HepG2 (cell line): Measurements from ENCODE around the gene GRK3. TPM values are rescaled to one million over a fixed set of nuclear protein-coding genes. Genes with fewer than 3 reads are reported as not detected.

Experiments used
- ATAC-seq: fragments of 200-7000 bp; cut with Tn5 transposase; 3 replicates; pipeline ENCODE4 v1.9.1; 2020; ENCODE audit warnings: mild to moderate bottlenecking, moderate library complexity
- BruUV-seq: library from RNA; stranded (reverse); fragments of 400-500 nt; replicated peaks from 2 replicates; lab custom pipeline; 2021; lab: Mats Ljungman, UMichigan
- CTCF ChIA-PET: fragments of 300-600 bp; formaldehyde crosslinking; extraction: SDS; loops from one replicate; lab custom pipeline; 2021; ENCODE audit warnings: low total read pairs, inconsistent platforms, low intra/inter-chr PET ratio; lab: Yijun Ruan, JAX
- POLR2A ChIA-PET: fragments of 350-600 bp; sonication (Branson Sonifier 250); formaldehyde crosslinking; loops from one replicate; lab custom pipeline; 2020; ENCODE audit warnings: antibody characterized with exemption, inconsistent platforms; lab: Yijun Ruan, JAX
- DNase-seq: peaks from one replicate; pipeline ENCODE4 v3.0.0-alpha.2; 2015; ENCODE audit warnings: low spot score
- FAIRE-seq: peaks from 3 replicates; lab custom pipeline; 2011; peaks lifted over from hg19 to GRCh38; lab: Jason Lieb, UNC
- H2AFZ ChIP-seq: one replicate; pipeline ENCODE4 v1.6.1; 2011; ENCODE audit warnings: low read length, inconsistent platforms
- H3K27ac ChIP-seq: fragments of 300-600 bp; 3 replicates; pipeline ENCODE4 v1.8.0; 2011; ENCODE audit warnings: mixed run types, mild to moderate bottlenecking, mixed read lengths, low read length, inconsistent platforms; ENCODE audit not compliant: insufficient read depth; ENCODE audit errors: extremely low read length
- H3K27me3 ChIP-seq, 2 experiments: fragments of 200-600 bp in 1 of 2; 2 replicates in 1 of 2; 3 replicates in 1 of 2; pipeline versions ENCODE4 v1.6.0 to v1.8.0; 2011; ENCODE audit warnings: low read length in 2 of 2, mild to moderate bottlenecking in 2 of 2, moderate library complexity in 2 of 2, inconsistent platforms in 1 of 2; ENCODE audit not compliant: insufficient read depth in 2 of 2, control insufficient read depth in 1 of 2
- H3K36me3 ChIP-seq, 2 experiments: fragments of 200-600 bp in 1 of 2; replicated peaks in 1 of 2; 2 replicates in 1 of 2; 3 replicates in 1 of 2; pipeline versions ENCODE4 v1.5.1 to v1.8.0; 2011; ENCODE audit warnings: low read length in 2 of 2, inconsistent platforms in 1 of 2; ENCODE audit not compliant: insufficient read depth in 2 of 2, control insufficient read depth in 1 of 2
- H3K4me1 ChIP-seq: 2 replicates; pipeline ENCODE4 v1.5.1; 2012; ENCODE audit warnings: low read length, inconsistent platforms; ENCODE audit not compliant: insufficient read depth
- H3K4me2 ChIP-seq: 2 replicates; pipeline ENCODE4 v1.6.0; 2011; ENCODE audit warnings: low read depth, low read length, inconsistent platforms
- H3K4me3 ChIP-seq, 3 experiments: fragments of 200-600 bp in 1 of 3; sonication (generic), shearing (Covaris generic) in 1 of 3; replicated peaks in 1 of 3; 2 replicates each; pipeline ENCODE4 v1.5.1; 2011 to 2016; ENCODE audit warnings: low read length in 3 of 3, inconsistent platforms in 2 of 3, low read depth in 2 of 3, mild to moderate bottlenecking in 2 of 3, control low read depth in 1 of 3, mixed read lengths in 1 of 3; ENCODE audit not compliant: insufficient read depth in 1 of 3
- H3K79me2 ChIP-seq: one replicate; pipeline ENCODE4 v1.6.1; 2011; ENCODE audit warnings: low read length, inconsistent platforms; ENCODE audit not compliant: insufficient read depth
- H3K9ac ChIP-seq: 2 replicates; pipeline ENCODE4 v1.6.0; 2011; ENCODE audit warnings: mild to moderate bottlenecking, low read depth, low read length, inconsistent platforms; ENCODE audit not compliant: insufficient read depth
- H3K9me3 ChIP-seq: 2 replicates; pipeline ENCODE4 v1.5.1; 2012; ENCODE audit warnings: mild to moderate bottlenecking, low read length
- H4K20me1 ChIP-seq: 2 replicates; pipeline ENCODE4 v1.6.0; 2011; ENCODE audit warnings: inconsistent platforms, mild to moderate bottlenecking, low read length, moderate library complexity; ENCODE audit not compliant: insufficient read depth
- FOXP1 ChIP-seq, 2 experiments: fragments of 450-650 bp in 1 of 2; IDR thresholded peaks; 2 replicates each; pipeline ENCODE4 v1.6.1; 2017 to 2018; ENCODE audit warnings: antibody characterized with exemption in 1 of 2
- HIVEP1 ChIP-seq: sonication (generic); formaldehyde crosslinking; IDR thresholded peaks from 2 replicates; pipeline ENCODE4 v1.4.0; 2020; ENCODE audit warnings: mild to moderate bottlenecking, missing genetic modification reagents
- MBNL3 ChIP-seq: fragments of 250-450 bp; sonication (Bioruptor Pico); conservative IDR thresholded peaks from 2 replicates; pipeline ENCODE4 v1.8.0; 2022; ENCODE audit warnings: mild to moderate bottlenecking, inconsistent platforms
- PHF8 ChIP-seq: sonication (generic); formaldehyde crosslinking; IDR thresholded peaks from 2 replicates; pipeline ENCODE4 v1.5.0; 2020; ENCODE audit warnings: missing genetic modification reagents
- SNAPC4 ChIP-seq: sonication (generic); formaldehyde crosslinking; IDR thresholded peaks from 2 replicates; pipeline ENCODE4 v1.4.0; 2020; ENCODE audit warnings: mild to moderate bottlenecking, missing genetic modification reagents
- WGBS: methylation state at CpG from one replicate; pipeline ENCODE4 v1.1.6; 2017; ENCODE audit warnings: low lambda C conversion rate; 5-methylcytosine and 5-hydroxymethylcytosine counted together
- in situ Hi-C: cut with HindIII; loops from 2 replicates; pipeline ENCODE4 v1.10.0; 2017; ENCODE audit warnings: low pct_unique_long_range_greater_than_20kb; ENCODE audit not compliant: extremely low pct_ligation_motif_present
- intact Hi-C: fragments of 100-400 bp; cut with micrococcal nuclease; formaldehyde crosslinking; loops from one replicate; pipeline ENCODE4 v1.10.0; 2022; ENCODE audit not compliant: unreplicated experiment
- polyA plus RNA-seq, 8 experiments: library from polyadenylated mRNA; depleted of rRNA in 3 of 8; stranded (reverse) in 7 of 8; unstranded in 1 of 8; fragments of >200 nt; fragmentation: Illumina TruSeq in 4 of 8; extraction: Trizol in 4 of 8; gene quantifications; 2 replicates each; pipeline versions ENCODE4 v1.2.1 to v1.2.3, GENCODE V29; 2011 to 2016; ENCODE audit warnings: low read depth in 4 of 8, missing spikeins in 1 of 8, mixed read lengths in 1 of 8; ENCODE audit not compliant: insufficient read depth in 1 of 8
- total RNA-seq, 5 experiments: library from RNA; depleted of rRNA; stranded (reverse); fragments of >200 nt; fragmentation: Illumina TruSeq; extraction: Trizol; gene quantifications; 2 replicates each; pipeline ENCODE4 v1.2.3, GENCODE V29; 2016; ENCODE audit warnings: low read depth in 1 of 5

The GRK3 gene
- total and polyA plus RNA-seq, 2 of the 13 experiments (the other 11 are each of a cell fraction or from before 2014, with no cell fraction given), result 8.5 to 16.7 TPM

- POLR2A ChIA-PET, result no interaction called here
- no peaks in the 10 kb centered on the region for H4K20me1 ChIP-seq
- H3K27me3 ChIP-seq, result no peaks in the 10 kb centered on the region
- in situ Hi-C loops (no loop called here), intact Hi-C loops (no loop called here)
- no peak overlapping the region for H3K27ac ChIP-seq
- TF ChIP-seq PHF8 (CRISPR knock-in tag) (no peak), SNAPC4 (CRISPR knock-in tag) (no peak), FOXP1 (IDR thresholded peaks at IDR 0.05) (no peak), FOXP1 (CRISPR knock-in tag; IDR thresholded peaks at IDR 0.05) (no peak), MBNL3 (CRISPR knock-in tag) (no peak), HIVEP1 (CRISPR knock-in tag) (no peak)
- no peak for ATAC-seq
- DNase-seq, result no peak
- no TSS peak for BruUV-seq
- H3K36me3 ChIP-seq, result peaks cover 0 to 4% of the 10 kb centered on the region in 2 experiments; a peak in 4 of 5 replicates
- H2AFZ ChIP-seq, result no peak overlapping the region
- H3K4me3 ChIP-seq, result no peak overlapping the region
- H3K9me3 ChIP-seq, result no peaks in the 10 kb centered on the region
- H3K4me1 ChIP-seq, result peaks cover 18% of the 10 kb centered on the region
- no peak overlapping the region for H3K4me2 ChIP-seq
- H3K9ac ChIP-seq, result no peak overlapping the region
- WGBS, result 99% methylated on average over 5 of the region's 5 CpGs
- FAIRE-seq, result no peak
- no peaks in the 10 kb centered on the region for H3K79me2 ChIP-seq
- CTCF ChIA-PET, result no interaction called here
Measured at GRCh38 chr22:25673713-25674112, 109.2 kb downstream of the GRK3 start.
